Measurements from ENCODE around the gene GRIA3. TPM values are rescaled to one million over a fixed set of nuclear protein-coding genes. Genes with fewer than 3 reads are reported as not detected.
"Not testable (repeated sequence)": the region's sequence is repeated elsewhere in the genome, so short reads cannot be mapped to it uniquely, and the experiment has no call there.

Gene GRIA3
- polyA plus RNA-seq, 3 donors, result 2.1 to 2.7 (median 2.3) TPM

DNA sequence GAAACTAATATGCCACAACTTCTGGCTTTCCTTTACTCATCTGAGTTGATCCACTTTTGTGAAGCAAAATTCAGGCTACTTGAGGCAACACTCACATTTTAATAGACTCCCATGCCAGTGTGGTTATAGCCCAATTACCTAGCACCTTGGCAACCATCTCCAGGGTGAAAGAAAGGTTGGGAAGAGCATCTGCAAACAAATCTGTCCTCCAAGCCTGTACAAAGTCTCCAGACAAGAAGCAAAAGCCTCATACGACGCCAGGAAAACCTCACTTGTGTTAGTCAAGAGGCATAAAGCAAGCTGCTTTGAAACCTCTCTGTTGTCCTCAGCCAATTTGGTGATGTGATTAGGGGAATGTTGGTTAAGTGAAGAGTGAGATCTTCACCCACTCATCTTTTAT lies 302.2 kb downstream of the GRIA3 start:
- DNase-seq (ENCODE audit: extremely low read depth in 1 of 11, low read depth in 9 of 11, low spot score in 4 of 11), result no peak

DNA sequence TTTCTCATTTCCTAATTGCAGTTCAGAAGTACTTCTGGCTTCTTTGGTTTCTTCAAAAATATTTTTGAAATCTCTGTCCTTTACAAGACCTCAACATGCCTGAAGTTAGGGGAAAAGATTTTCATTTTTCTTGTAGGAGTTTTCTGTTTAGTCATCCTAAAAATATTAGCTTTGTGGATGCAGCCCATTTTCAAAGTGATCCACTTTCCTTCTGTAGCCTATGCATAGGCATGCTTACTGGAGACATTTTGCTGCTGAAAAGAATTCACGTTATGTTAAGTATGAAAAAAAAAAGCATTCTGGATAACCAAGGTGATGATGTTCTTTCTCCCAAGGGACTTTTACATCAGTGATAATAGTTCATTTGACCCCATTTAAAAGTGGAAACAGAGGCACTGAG lies 303.2 kb downstream of the GRIA3 start:
- DNase-seq (ENCODE audit: extremely low read depth in 1 of 11, low read depth in 9 of 11, low spot score in 4 of 11), result no peak

DNA sequence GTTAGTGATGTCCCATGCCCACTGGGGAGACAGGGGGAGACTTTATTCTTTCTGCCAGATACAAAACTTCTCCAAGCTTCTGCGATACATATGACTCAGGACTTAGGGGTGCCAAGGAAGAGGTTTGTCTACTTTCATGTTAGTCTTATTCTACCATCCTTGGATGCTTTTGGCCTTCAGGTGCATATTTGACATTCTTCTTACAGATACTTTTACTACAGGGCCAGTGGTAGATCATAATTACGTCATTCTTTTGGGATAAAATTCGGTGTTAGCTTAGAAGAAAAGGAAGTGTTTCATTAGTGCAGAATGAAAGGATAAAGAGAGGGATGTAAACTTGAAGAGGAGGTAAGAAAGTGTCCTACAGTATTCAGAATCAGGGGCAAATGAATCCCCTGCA lies 303.6 kb downstream of the GRIA3 start:
- DNase-seq (ENCODE audit: extremely low read depth in 1 of 11, low read depth in 9 of 11, low spot score in 4 of 11), result no peak

GRCh38 chrX:123489011-123489410 lies 304.9 kb downstream of the GRIA3 start:
- DNase-seq (ENCODE audit: extremely low read depth in 1 of 11, low read depth in 9 of 11, low spot score in 4 of 11), result no peak

DNA sequence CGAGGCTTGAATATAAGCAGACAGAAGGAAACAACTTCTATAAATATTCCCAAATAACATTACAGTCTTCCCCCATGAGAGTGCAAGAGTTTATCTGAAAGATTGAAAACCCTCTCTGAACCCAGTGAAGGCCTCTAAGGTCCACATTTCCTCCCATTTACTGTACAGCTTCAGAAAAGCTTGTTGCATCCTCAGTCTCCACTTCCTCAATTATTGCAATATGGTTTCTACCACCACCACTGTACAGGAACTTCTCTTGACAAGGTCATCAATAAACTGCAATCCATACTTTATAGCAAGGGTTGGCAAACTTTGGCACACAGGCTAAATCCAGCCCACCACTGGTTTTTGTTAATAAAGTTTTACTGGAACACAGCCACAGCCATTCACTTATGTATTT lies 309.8 kb downstream of the GRIA3 start:
- no peak for DNase-seq (ENCODE audit: extremely low read depth in 1 of 11, low read depth in 9 of 11, low spot score in 4 of 11)

GRCh38 chrX:123499787-123500186 lies 315.7 kb downstream of the GRIA3 start:
- no peak for DNase-seq (ENCODE audit: extremely low read depth in 1 of 11, low read depth in 9 of 11, low spot score in 4 of 11)

DNA sequence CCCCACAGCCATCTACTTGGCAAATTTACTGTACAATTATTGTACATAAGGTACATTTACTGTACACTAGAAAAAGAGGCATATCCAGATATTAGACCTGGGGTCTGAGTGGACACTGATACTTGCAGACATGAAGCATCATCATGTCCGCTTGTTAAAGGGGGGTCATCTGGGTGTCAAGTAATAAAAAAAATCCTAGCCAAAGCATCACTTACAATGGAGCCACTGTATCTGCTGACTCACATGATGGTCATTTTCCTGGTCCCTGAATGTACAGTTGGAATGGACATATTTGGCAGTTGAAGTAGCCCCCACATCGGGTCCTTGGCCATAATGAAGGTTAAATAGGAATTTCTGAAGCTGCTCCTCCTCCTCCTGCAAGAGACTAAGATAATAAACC lies 320.0 kb downstream of the GRIA3 start:
- DNase-seq (ENCODE audit: extremely low read depth in 1 of 11, low read depth in 9 of 11, low spot score in 4 of 11), result no peak

DNA sequence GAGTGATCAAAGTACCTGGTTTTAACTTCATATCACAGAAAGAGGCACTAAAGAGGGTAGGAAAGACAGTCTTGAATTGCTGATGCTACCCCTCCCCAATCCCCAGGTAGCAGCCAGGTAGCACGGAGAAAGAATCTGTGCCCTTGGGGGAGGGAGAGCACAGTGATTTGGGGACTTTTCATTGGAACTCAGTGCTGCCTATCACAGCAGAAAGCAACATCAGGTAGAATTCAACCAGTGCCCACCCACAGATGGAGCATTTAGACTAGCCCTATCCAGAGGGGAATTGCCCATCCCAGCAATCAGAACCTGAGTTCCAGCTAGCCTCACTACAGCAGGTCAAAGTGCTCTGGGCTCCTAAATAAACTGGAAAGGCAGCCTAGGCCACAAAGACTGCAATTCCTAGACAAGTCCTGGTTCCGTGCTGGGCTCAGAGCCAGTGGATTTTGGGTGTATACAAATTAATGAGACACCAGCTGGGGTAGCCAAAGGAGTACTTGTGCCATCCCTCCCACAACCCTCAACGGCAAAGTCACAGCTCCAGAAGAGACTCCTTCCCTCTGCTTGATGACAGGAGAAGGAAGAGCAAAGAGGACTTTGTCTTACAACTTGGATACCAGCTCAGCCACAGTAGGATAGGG lies 320.7 kb downstream of the GRIA3 start:
- DNase-seq (ENCODE audit: extremely low read depth in 1 of 11, low read depth in 9 of 11, low spot score in 4 of 11), result no peak

GRCh38 chrX:123513585-123514278 lies 329.7 kb downstream of the GRIA3 start:
- DNase-seq (ENCODE audit: extremely low read depth in 1 of 11, low read depth in 9 of 11, low spot score in 4 of 11), result no peak

DNA sequence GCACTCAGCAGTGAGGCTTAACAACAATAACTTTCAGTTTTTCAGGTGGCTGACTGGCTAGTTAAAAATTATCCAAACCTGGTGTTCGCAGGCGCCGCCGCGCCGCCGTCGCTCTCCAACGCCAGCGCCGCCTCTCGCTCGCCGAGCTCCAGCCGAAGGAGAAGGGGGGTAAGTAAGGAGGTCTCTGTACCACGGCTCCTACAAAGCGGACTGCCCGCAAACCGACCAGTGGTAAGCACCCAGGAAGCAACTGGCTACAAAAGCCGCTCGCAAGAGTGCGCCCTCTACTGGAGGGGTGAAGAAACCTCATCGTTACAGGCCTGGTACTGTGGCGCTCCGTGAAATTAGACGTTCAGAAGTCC lies 330.2 kb downstream of the GRIA3 start:
- not testable (repeated sequence) for DNase-seq (ENCODE audit: extremely low read depth in 1 of 11, low read depth in 9 of 11, low spot score in 4 of 11)

- no peak for DNase-seq (ENCODE audit: extremely low read depth in 1 of 11, low read depth in 9 of 11, low spot score in 4 of 11)
These were observed 334.7 kb downstream of the GRIA3 start for GRCh38 chrX:123518791-123519190.

DNA sequence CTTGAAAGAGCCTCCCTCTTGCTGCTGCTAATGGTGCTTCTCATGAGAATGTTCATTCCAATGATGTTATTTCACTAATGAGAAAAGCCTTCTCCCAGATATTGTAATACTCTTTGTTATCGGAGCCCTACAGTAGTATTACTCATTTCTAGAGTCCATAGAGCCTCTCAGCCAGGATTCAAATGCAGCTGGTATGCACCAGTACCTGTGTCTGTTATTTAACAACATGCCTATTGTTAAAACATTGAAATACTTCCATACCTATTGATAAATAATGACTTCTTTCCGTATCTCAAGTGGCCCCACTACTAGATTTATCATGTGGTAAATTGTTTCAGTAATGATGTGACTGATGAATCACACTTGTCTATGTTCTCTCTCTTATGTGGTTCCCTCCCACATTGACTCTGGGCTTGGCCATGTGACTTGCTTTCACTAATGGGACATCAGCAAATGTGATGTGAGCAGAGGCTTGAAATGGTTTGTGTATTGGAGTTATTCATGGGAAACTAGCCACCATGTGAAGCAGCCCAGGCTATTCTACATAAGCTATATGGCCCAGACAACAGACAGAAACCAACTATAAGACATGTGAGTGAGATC lies 341.1 kb downstream of the GRIA3 start:
- DNase-seq (ENCODE audit: extremely low read depth in 1 of 11, low read depth in 9 of 11, low spot score in 4 of 11), result no peak

GRCh38 chrX:123530726-123531125 lies 346.6 kb downstream of the GRIA3 start:
- DNase-seq (ENCODE audit: extremely low read depth in 1 of 11, low read depth in 9 of 11, low spot score in 4 of 11), result not testable (repeated sequence)

All from renal cortex interstitium (tissue), 11 donors.